ENCODE measurements around the gene OPRM1.

DNA sequence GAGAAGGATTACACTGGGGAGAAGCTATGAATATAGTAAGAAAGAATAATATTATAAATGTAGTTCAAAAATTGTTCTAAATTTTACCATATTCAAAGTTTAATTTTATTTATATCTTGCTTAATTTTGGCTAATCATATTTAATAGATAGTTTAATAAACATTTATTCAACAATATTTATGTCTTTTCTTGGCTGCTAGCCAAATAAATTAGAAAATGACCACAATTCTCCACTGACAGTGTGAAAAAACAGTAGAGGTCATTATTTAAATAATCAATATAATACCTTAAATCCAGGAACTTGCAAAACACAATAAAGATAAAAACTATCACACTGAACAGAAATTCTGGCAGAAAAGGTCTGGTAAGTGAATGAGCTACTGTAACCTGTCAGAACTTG, 171.6 kb downstream of the OPRM1 start:
- TF ChIP-seq, protein P1, sequence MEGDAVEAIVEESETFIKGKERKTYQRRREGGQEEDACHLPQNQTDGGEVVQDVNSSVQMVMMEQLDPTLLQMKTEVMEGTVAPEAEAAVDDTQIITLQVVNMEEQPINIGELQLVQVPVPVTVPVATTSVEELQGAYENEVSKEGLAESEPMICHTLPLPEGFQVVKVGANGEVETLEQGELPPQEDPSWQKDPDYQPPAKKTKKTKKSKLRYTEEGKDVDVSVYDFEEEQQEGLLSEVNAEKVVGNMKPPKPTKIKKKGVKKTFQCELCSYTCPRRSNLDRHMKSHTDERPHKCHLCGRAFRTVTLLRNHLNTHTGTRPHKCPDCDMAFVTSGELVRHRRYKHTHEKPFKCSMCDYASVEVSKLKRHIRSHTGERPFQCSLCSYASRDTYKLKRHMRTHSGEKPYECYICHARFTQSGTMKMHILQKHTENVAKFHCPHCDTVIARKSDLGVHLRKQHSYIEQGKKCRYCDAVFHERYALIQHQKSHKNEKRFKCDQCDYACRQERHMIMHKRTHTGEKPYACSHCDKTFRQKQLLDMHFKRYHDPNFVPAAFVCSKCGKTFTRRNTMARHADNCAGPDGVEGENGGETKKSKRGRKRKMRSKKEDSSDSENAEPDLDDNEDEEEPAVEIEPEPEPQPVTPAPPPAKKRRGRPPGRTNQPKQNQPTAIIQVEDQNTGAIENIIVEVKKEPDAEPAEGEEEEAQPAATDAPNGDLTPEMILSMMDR (IDR thresholded peaks at IDR 0.05; ENCODE audit: insufficient read depth, low read depth, low read length) = no peak
- TF ChIP-seq EZH2 (IDR thresholded peaks at IDR 0.05; ENCODE audit: insufficient read depth, low read length) = no peak
